Measurements from ENCODE around the gene ANKRD34C.

ANKRD34C gene

GRCh38 chr15:79257454-79257853, 25.1 kb upstream of the ANKRD34C start:
- POLR2A ChIA-PET, result no interaction called here
- no peak for DNase-seq (ENCODE audit: extremely low spot score)
- CTCF ChIA-PET, result no interaction called here
- TF ChIP-seq CTCF (IDR thresholded peaks at IDR 0.05; ENCODE audit: control extremely low read depth, extremely low read depth, low read depth, missing control alignments), result no peak

- CTCF ChIA-PET, result no interaction called here
Observed at GRCh38 chr15:79261836-79262235, 20.7 kb upstream of the ANKRD34C start.

GRCh38 chr15:79265167-79265566, 17.4 kb upstream of the ANKRD34C start:
- POLR2A ChIA-PET, result no interaction called here
- no peak for DNase-seq (ENCODE audit: extremely low spot score)
- CTCF ChIA-PET, result no interaction called here
- TF ChIP-seq CTCF (IDR thresholded peaks at IDR 0.05; ENCODE audit: control extremely low read depth, extremely low read depth, low read depth, missing control alignments), result no peak

More at GRCh38 chr15:79261836-79262235, 20.7 kb upstream of the ANKRD34C start:
- DNase-seq (ENCODE audit: extremely low spot score), result no peak
- TF ChIP-seq CTCF (IDR thresholded peaks at IDR 0.05; ENCODE audit: control extremely low read depth, extremely low read depth, low read depth, missing control alignments), result no peak
- POLR2A ChIA-PET, result no interaction called here

GRCh38 chr15:79265987-79266579, 16.4 kb upstream of the ANKRD34C start:
- no peak for TF ChIP-seq CTCF (IDR thresholded peaks at IDR 0.05; ENCODE audit: control extremely low read depth, extremely low read depth, low read depth, missing control alignments)
- ChIA-PET CTCF (interaction anchor here (0.9 to 1.1 kb wide), 2 partner anchors 10 to 238 kb away, joined by 3 read pairs; no protein-coding TSS in a partner anchor), POLR2A (no interaction called here)
- DNase-seq (ENCODE audit: extremely low spot score), result no peak

- no peak for TF ChIP-seq CTCF (IDR thresholded peaks at IDR 0.05; ENCODE audit: control extremely low read depth, extremely low read depth, low read depth, missing control alignments)
- peak; percentile 71 for DNase-seq (ENCODE audit: extremely low spot score)
- CTCF ChIA-PET, result no interaction called here
- POLR2A ChIA-PET, result no interaction called here
Observed at GRCh38 chr15:79283252-79284048, 928 bp downstream of the ANKRD34C start.

GRCh38 chr15:79290642-79291275, 8.2 kb downstream of the ANKRD34C start:
- ChIA-PET CTCF (no interaction called here), POLR2A (no interaction called here)

More at GRCh38 chr15:79290642-79291275, 8.2 kb downstream of the ANKRD34C start:
- TF ChIP-seq CTCF (IDR thresholded peaks at IDR 0.05; ENCODE audit: control extremely low read depth, extremely low read depth, low read depth, missing control alignments), result no peak
- no peak for DNase-seq (ENCODE audit: extremely low spot score)

All from GM10248 (cell line).